GM21619 (cell line): ENCODE data around the gene ITGA3.
"Not testable (repeated sequence)": the region's sequence is repeated elsewhere in the genome, so short reads cannot be mapped to it uniquely, and the experiment has no call there.

ENCODE experiments used
- ATAC-seq: cut with Tn5 transposase; IDR thresholded peaks from one replicate; pipeline ENCODE4 v1.9.1; 2021; ENCODE audit not compliant: unreplicated experiment

The ITGA3 gene

GRCh38 chr17:50051082-50051576 is 4.8 kb upstream of the ITGA3 start:
- no peak for ATAC-seq

GRCh38 chr17:50051606-50052005 is 4.3 kb upstream of the ITGA3 start:
- no peak for ATAC-seq

DNA sequence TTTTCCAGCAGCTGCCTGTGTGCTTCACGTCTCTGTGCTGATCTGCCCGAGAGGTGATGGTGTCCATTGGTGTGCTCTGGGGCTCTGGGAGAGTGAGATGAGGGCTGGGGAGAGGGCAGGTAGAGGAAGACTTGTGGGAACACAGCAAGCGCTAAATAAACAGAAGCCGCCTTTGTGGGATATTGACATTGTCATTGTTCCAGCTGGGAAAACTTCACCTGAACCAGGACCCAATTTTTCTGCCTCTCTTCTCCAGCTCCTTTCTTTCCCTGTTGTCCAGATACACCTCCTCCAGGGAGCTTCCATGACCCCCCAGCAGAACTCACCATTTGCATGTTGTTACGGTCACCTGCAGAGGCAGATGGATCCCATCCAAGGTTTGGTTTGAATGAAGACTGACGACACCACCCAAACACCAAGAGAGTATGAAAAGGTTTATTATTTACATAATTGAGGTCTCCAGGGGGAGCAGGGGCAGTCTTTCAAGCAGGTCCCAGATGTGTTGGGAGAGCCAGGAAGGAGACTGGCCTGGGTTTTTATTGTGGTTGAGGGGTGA is 3.6 kb upstream of the ITGA3 start:
- no peak for ATAC-seq

DNA sequence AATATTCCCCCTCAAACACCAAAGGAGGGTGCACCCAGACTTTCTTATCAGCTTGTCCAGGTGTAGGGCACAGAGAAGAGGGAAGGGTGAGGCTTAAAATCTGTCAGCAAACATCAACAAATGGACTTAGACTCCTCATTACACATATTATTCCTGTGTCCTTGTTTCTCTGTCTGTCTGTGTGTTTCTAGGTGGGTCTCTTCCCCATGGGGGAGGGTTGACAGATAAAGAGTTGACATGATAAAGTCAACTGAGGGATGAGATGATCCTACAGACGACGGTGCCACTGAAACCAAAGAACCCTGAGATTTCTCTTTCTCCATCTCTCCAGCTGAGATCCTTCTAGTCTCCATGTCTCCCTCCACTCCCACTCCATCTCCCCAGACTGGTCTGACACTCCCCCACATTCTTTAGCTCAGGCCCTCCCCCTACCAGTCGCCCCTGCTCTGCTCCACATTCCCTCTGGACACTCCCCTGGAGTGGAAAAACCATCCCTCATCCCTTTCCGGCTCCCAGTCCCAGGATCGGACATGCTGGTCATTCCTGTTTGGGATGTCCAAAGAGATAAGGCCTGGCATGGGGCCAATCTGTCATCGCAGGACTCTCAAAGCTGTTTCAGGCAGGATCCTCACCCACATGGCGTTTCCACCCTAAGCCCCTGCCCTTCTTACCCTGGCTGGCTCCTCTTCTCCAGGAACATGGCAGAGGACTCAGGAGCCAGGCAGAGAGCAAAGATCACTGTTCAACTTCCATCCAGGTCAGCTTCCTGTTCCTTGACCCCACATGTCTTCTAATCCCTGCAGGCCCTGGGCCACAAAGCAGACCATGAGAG is 2.9 kb upstream of the ITGA3 start:
- no peak for ATAC-seq

DNA sequence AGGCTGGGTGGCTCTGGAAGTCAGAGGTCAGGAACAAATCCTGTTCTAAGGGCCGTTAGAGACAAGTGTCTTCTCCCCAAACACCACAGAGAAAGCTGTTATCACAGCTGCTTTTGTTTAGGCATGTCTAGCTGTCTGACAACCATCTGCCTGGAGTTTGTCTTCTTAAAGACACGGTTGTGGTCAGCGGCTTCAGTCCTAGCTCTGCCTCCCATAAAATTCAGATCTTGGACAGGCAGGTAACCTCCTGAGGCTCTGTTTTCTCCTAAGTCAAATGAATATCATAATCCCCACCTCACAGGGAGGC is 2.3 kb upstream of the ITGA3 start:
- ATAC-seq = no peak

- ATAC-seq = no peak
These were observed 870 bp upstream of the ITGA3 start for GRCh38 chr17:50055055-50055425.

GRCh38 chr17:50056217-50056960 is 479 bp downstream of the ITGA3 start:
- ATAC-seq = no peak

GRCh38 chr17:50056961-50057330 is 1.0 kb downstream of the ITGA3 start:
- ATAC-seq = no peak

DNA sequence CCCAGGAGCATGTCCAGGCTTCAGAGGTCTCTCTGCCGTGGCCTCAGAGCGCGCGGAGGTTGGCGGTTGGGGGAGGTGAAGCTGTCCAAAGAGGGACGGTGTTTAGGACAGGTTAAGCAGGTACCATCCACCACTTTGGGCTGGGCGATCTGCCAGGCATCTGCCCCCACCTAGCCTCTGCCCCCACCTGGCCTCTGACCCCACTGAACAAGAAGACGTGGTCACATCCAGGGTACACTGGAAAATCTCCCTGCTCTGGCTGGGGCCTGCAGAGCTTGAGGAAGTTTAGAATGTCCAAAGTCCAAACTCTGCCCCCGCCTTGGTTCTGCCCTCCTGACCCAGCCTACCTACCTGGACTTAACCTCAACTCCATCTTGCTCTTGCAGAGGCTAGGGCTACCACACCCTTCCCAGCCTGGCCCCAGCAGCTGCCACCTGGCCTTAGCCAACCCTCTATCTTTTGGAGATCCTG is 1.6 kb downstream of the ITGA3 start:
- no peak for ATAC-seq

- ATAC-seq = no peak
These were observed 2.5 kb downstream of the ITGA3 start for GRCh38 chr17:50058296-50058953.

DNA sequence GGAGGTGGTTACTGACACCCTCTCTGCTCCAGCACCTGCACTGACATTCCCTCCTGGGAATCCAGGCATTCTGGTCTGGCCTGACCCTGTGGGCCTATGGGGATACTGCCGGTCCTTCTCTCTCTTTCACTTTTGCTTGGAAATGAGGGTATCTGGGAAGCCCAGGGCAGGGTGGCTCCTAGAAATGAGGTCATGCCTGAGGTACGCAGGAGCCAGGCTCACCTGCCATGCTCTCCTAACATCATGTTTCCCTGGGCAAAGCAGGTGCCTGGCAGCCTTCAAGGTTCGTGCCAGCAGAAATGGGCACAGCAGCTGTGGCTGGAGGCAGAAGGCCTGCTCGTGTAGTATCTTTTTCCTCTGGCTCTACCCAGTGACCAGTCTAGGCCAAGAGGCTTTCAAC is 3.3 kb downstream of the ITGA3 start:
- no peak for ATAC-seq

- no peak for ATAC-seq
These were observed 3.9 kb downstream of the ITGA3 start for GRCh38 chr17:50059759-50060273.

GRCh38 chr17:50060951-50061712 is 5.2 kb downstream of the ITGA3 start:
- ATAC-seq = no peak

DNA sequence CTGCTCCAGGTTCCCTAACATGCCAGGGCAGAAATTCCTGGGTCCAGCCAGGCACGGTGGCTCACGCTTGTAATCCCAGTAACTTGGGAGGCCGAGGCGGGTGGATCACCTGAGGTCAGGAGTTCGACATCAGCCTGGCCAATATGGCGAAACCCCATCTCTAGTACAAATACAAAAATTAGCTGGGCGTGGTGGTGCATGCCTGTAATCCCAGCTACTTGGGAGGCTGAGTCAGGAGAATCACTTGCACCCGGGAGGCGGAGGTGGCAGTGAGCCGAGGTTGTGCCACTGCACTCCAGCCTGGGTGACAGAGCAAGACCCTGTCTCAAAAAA is 5.8 kb downstream of the ITGA3 start:
- ATAC-seq = not testable (repeated sequence)

- ATAC-seq = no peak
These were observed 6.7 kb downstream of the ITGA3 start for GRCh38 chr17:50062293-50063243.

DNA sequence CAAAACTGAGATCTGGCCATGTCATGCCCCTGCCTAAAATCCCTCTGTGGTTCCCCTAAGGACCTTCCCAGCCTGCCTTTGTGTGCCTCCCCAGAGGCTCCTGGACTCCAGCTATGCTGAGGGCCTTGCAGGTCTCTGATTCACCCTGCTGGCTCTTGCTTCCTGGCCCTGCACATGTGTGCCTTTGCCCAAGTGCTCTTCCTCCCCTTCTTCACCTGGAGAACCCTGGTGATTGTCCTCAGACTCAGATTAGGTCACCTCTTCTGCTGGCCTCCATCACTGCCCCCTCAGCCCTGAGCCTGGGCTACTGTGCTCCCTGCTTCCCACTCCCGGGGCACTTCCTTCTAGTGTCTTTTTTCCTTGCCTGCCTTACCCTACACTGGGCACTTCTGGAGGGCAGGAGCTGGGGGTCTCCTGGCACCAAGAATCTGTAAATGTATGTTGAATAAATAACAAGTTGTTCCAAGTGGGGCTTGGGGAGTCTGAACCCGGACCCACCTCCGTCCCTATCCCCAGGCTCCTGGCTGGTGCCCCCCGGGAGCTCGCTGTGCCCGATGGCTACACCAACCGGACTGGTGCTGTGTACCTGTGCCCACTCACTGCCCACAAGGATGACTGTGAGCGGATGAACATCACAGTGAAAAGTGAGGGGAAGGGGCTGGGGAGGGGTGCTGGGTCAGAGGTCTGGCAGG is 7.8 kb downstream of the ITGA3 start:
- no peak for ATAC-seq

DNA sequence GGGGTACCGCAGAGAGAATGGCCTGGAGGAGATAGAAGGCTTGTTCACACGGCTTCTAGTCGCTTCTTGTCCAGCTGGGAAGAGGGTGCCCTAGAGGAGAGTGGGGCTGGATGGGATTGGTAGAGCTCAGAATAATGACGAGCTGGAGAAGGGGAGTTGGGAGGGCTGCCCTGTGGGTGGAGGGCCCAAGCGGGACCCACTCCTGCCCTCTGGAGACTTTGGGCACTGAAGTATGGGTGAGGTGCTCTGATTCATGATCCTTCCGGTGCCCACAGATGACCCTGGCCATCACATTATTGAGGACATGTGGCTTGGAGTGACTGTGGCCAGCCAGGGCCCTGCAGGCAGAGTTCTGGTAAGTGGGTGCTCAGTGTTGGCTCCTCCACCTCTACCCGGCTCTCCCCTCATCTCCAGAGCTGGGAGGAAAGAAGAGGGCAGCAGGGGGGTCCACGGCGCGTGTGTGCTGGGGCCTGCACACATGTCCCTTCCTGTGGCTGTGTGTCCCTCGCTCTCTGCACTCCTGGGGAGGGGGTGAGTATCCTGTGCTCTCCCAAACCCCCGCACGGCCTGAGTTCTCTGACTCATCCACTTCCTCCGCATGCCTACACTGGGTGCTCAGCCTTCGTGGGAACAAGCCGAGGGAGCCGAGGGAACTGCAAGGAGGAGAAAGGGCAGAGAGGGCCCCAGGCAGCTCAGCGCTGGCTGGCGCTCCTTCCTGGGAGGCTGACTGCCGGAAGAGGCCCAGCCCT is 8.5 kb downstream of the ITGA3 start:
- no peak for ATAC-seq

GRCh38 chr17:50065056-50065455 is 9.1 kb downstream of the ITGA3 start:
- no peak for ATAC-seq
